IMR-90 (cell line): Measurements from ENCODE around the gene ABCG8. TPM values are rescaled to one million over a fixed set of nuclear protein-coding genes. Genes with fewer than 3 reads are reported as not detected.

Experiments used
- ATAC-seq: fragments of 200-7000 bp; cut with Tn5 transposase; 2 replicates; pipeline ENCODE4 v1.9.1; 2020; ENCODE audit warnings: low read depth, mild to moderate bottlenecking, moderate library complexity
- BruUV-seq: library from RNA; stranded (reverse); fragments of 400-500 nt; replicated peaks from 2 replicates; lab custom pipeline; 2021; lab: Mats Ljungman, UMichigan
- CTCF ChIA-PET: fragments of 300-600 bp; formaldehyde crosslinking; extraction: SDS; loops from one replicate; lab custom pipeline; 2021; ENCODE audit warnings: antibody characterized with exemption; lab: Yijun Ruan, JAX
- POLR2A ChIA-PET: fragments of 300-600 bp; sonication (Branson Sonifier 250); formaldehyde crosslinking; loops from one replicate; lab custom pipeline; 2022; ENCODE audit warnings: antibody characterized with exemption; ENCODE audit not compliant: unreplicated experiment; lab: Charles Lee
- DNase-seq: peaks from one replicate; pipeline ENCODE4 v3.0.0; 2013
- H2AFZ ChIP-seq: replicated peaks from 2 replicates; pipeline ENCODE3; 2013; ENCODE audit warnings: low read length, mild to moderate bottlenecking; ENCODE audit not compliant: poor library complexity
- H2AK5ac ChIP-seq: 2 replicates; pipeline ENCODE4 v1.6.1; 2013; ENCODE audit warnings: low read depth, low read length, inconsistent platforms
- H2AK9ac ChIP-seq: replicated peaks from 2 replicates; pipeline ENCODE3; 2013; ENCODE audit warnings: mild to moderate bottlenecking, low read depth, low read length, moderate library complexity; ENCODE audit not compliant: poor library complexity
- H2BK120ac ChIP-seq: 2 replicates; pipeline ENCODE4 v1.6.1; 2013; ENCODE audit warnings: low read depth, low read length, inconsistent platforms
- H2BK15ac ChIP-seq: 3 replicates; pipeline ENCODE4 v1.6.1; 2013; ENCODE audit warnings: low read depth, low read length, inconsistent platforms
- H2BK20ac ChIP-seq: 2 replicates; pipeline ENCODE4 v1.6.1; 2013; ENCODE audit warnings: low read depth, mild to moderate bottlenecking, inconsistent platforms, low read length, moderate library complexity
- H2BK5ac ChIP-seq: 2 replicates; pipeline ENCODE4 v1.6.1; 2013; ENCODE audit warnings: mild to moderate bottlenecking, low read depth, low read length, inconsistent platforms; ENCODE audit not compliant: poor library complexity, severe bottlenecking
- H3K14ac ChIP-seq: replicated peaks from 2 replicates; pipeline ENCODE4 v1.6.1; 2013; ENCODE audit warnings: low read depth, low read length, inconsistent platforms
- H3K18ac ChIP-seq: 2 replicates; pipeline ENCODE4 v1.6.1; 2013; ENCODE audit warnings: low read depth, low read length, control low read depth
- H3K23ac ChIP-seq: 2 replicates; pipeline ENCODE4 v1.6.1; 2013; ENCODE audit warnings: low read depth, low read length, inconsistent platforms
- H3K27ac ChIP-seq: 2 replicates; pipeline ENCODE4 v1.5.1; 2013; ENCODE audit warnings: mild to moderate bottlenecking, control low read depth, low read length; ENCODE audit not compliant: insufficient read depth
- H3K27me3 ChIP-seq: 2 replicates; pipeline ENCODE4 v1.6.1; 2013; ENCODE audit warnings: low read length; ENCODE audit not compliant: control insufficient read depth, insufficient read depth
- H3K36me3 ChIP-seq: 2 replicates; pipeline ENCODE4 v1.6.1; 2013; ENCODE audit warnings: low read length, mixed read lengths; ENCODE audit not compliant: control insufficient read depth, insufficient read depth
- H3K4ac ChIP-seq: 2 replicates; pipeline ENCODE4 v1.6.1; 2013; ENCODE audit warnings: low read depth, low read length, inconsistent platforms
- H3K4me1 ChIP-seq: 2 replicates; pipeline ENCODE4 v1.6.1; 2013; ENCODE audit warnings: low read length, mixed read lengths; ENCODE audit not compliant: control insufficient read depth, insufficient read depth
- H3K4me2 ChIP-seq: 2 replicates; pipeline ENCODE4 v1.6.1; 2013; ENCODE audit warnings: low read depth, mild to moderate bottlenecking, control low read depth, low read length, moderate library complexity
- H3K4me3 ChIP-seq: 2 replicates; pipeline ENCODE4 v1.5.1; 2013; ENCODE audit warnings: low read depth, mild to moderate bottlenecking, control low read depth, low read length, moderate library complexity; ENCODE audit not compliant: insufficient read depth
- H3K56ac ChIP-seq: 2 replicates; pipeline ENCODE4 v1.6.1; 2013; ENCODE audit warnings: low read length, inconsistent platforms; ENCODE audit not compliant: insufficient read depth; ENCODE audit errors: extremely low read depth
- H3K79me1 ChIP-seq, 2 experiments: 2 replicates each; pipeline ENCODE4 v1.6.1; 2013; ENCODE audit warnings: low read length in 2 of 2, inconsistent platforms in 1 of 2, low read depth in 1 of 2
- H3K9ac ChIP-seq: 2 replicates; pipeline ENCODE4 v1.6.1; 2013; ENCODE audit warnings: low read depth, low read length, control low read depth
- H3K9me1 ChIP-seq: 2 replicates; pipeline ENCODE4 v1.6.1; 2013; ENCODE audit warnings: low read length, inconsistent platforms; ENCODE audit not compliant: insufficient read depth
- H3K9me3 ChIP-seq: 2 replicates; pipeline ENCODE4 v1.6.1; 2013; ENCODE audit warnings: low read length; ENCODE audit not compliant: control insufficient read depth, insufficient read depth
- H4K20me1 ChIP-seq: 2 replicates; pipeline ENCODE4 v1.6.1; 2013; ENCODE audit warnings: low read length, inconsistent platforms; ENCODE audit not compliant: insufficient read depth
- H4K5ac ChIP-seq: 2 replicates; pipeline ENCODE4 v1.6.1; 2013; ENCODE audit warnings: mild to moderate bottlenecking, low read depth, low read length, control low read depth
- H4K8ac ChIP-seq, 2 experiments: 2 replicates each; pipeline ENCODE4 v1.6.1; 2013; ENCODE audit warnings: low read depth in 2 of 2, low read length in 2 of 2, control low read depth in 1 of 2, inconsistent platforms in 1 of 2
- H4K91ac ChIP-seq: 2 replicates; pipeline ENCODE4 v1.6.1; 2013; ENCODE audit warnings: low read depth, low read length, inconsistent platforms; ENCODE audit not compliant: insufficient read depth
- CEBPB ChIP-seq: IDR thresholded peaks from 2 replicates; pipeline ENCODE4 v1.6.1; 2012; ENCODE audit warnings: low read depth, low read length, improper control_type of control experiment
- CHD1 ChIP-seq: IDR thresholded peaks from 2 replicates; pipeline ENCODE4 v1.6.1; 2012; ENCODE audit warnings: low read depth, low read length, improper control_type of control experiment
- ELK1 ChIP-seq: fragments of 150-350 bp; IDR thresholded peaks from 2 replicates; pipeline ENCODE4 v1.6.1; 2016; ENCODE audit warnings: low read depth, mild to moderate bottlenecking, low read length, moderate library complexity, borderline replicate concordance
- FOS ChIP-seq: fragments of 150-350 bp; IDR thresholded peaks from 2 replicates; pipeline ENCODE4 v1.6.1; 2016; ENCODE audit warnings: low read depth, low read length
- MAFK ChIP-seq: IDR thresholded peaks from 2 replicates; pipeline ENCODE4 v1.6.1; 2012; ENCODE audit warnings: low read depth, low read length, improper control_type of control experiment
- MAZ ChIP-seq: IDR thresholded peaks from 2 replicates; pipeline ENCODE4 v1.6.1; 2012; ENCODE audit warnings: low read depth, mild to moderate bottlenecking, low read length, improper control_type of control experiment, moderate library complexity, borderline replicate concordance
- MXI1 ChIP-seq: IDR thresholded peaks from 2 replicates; pipeline ENCODE4 v1.6.1; 2012; ENCODE audit warnings: low read depth, mild to moderate bottlenecking, low read length, moderate library complexity, borderline replicate concordance
- NFE2L2 ChIP-seq: fragments of 150-350 bp; IDR thresholded peaks from 2 replicates; pipeline ENCODE4 v1.6.1; 2016; ENCODE audit warnings: low read depth, mild to moderate bottlenecking, low read length
- POLR2A ChIP-seq: IDR thresholded peaks from 2 replicates; pipeline ENCODE4 v1.6.1; 2012; ENCODE audit warnings: mild to moderate bottlenecking, low read depth, low read length
- RAD21 ChIP-seq: IDR thresholded peaks from 2 replicates; pipeline ENCODE4 v1.6.1; 2012; ENCODE audit warnings: low read length, improper control_type of control experiment
- RCOR1 ChIP-seq: IDR thresholded peaks from 2 replicates; pipeline ENCODE4 v1.6.1; 2012; ENCODE audit warnings: mild to moderate bottlenecking, low read length, improper control_type of control experiment; ENCODE audit not compliant: insufficient replicate concordance
- RFX5 ChIP-seq: IDR thresholded peaks from 2 replicates; pipeline ENCODE4 v1.8.0; 2012; ENCODE audit warnings: low read depth, mild to moderate bottlenecking, low read length, moderate library complexity
- WGBS, 2 experiments: methylation state at CpG; one replicate each; pipeline versions ENCODE4 v1.1.5 to v1.1.7; 2013; ENCODE audit warnings: missing lambda C conversion rate in 2 of 2; ENCODE audit not compliant: insufficient read length in 1 of 2; ENCODE audit errors: extremely low coverage in 2 of 2; 5-methylcytosine and 5-hydroxymethylcytosine counted together
- dilution Hi-C: fragments of 300-500 bp; cut with HindIII; formaldehyde crosslinking; loops from one replicate; pipeline ENCODE4 v1.14.3; 2018; ENCODE audit warnings: low sequenced_read_pairs; ENCODE audit not compliant: unreplicated experiment
- in situ Hi-C: fragments of 300-500 bp; cut with MboI; formaldehyde crosslinking; loops from 3 replicates; pipeline ENCODE4 v1.14.3; 2019; ENCODE audit warnings: low sequenced_read_pairs, inconsistent platforms, mixed read lengths
- intact Hi-C: fragments of 100-400 bp; cut with micrococcal nuclease; formaldehyde crosslinking; loops from 2 replicates; pipeline ENCODE4 v1.10.0; 2022
- polyA plus RNA-seq, 3 experiments: library from polyadenylated mRNA; depleted of rRNA; stranded (reverse); fragments of >200 nt; gene quantifications; 2 replicates each; pipeline ENCODE4 v1.2.3, GENCODE V29; 2012; ENCODE audit warnings: low replicate concordance in 1 of 3
- total RNA-seq: library from RNA; depleted of rRNA; stranded (reverse); fragments of >200 nt; gene quantifications from 2 replicates; pipeline ENCODE4 v1.2.3, GENCODE V29; 2012

Gene ABCG8
- total and polyA plus RNA-seq, 2 of the 4 experiments (the other 2 are of a cell fraction): not detected

- in situ Hi-C loops (no loop called here), dilution Hi-C loops (no loop called here), intact Hi-C loops (no loop called here)
- Histone ChIP-seq H3K14ac (no peak overlapping the region), H3K9ac (no peak overlapping the region), H3K9me3 (no peaks in the 10 kb centered on the region), H2AK9ac (no peak overlapping the region), H2BK20ac (no peak overlapping the region), H2BK120ac (no peak overlapping the region), H3K36me3 (peaks cover 22% of the 10 kb centered on the region), H2AK5ac (no peak overlapping the region), H4K8ac (no peak overlapping the region), H2BK5ac (no peak overlapping the region), H3K27me3 (no peaks in the 10 kb centered on the region; the same call in 1 of the 2 replicates), H3K23ac (no peak overlapping the region), H3K27ac (no peak overlapping the region), H3K4me3 (no peak overlapping the region), H3K4me2 (no peak overlapping the region), H4K20me1 (no peaks in the 10 kb centered on the region), H4K91ac (no peak overlapping the region), H3K9me1 (peaks cover 7% of the 10 kb centered on the region), H3K4me1 (peaks cover 4% of the 10 kb centered on the region), H4K5ac (no peak overlapping the region), H3K18ac (no peak overlapping the region), H2AFZ (no peak overlapping the region), H3K79me1 (no peaks in the 10 kb centered on the region), H3K56ac (no peak overlapping the region), H3K4ac (no peak overlapping the region), H2BK15ac (no peak overlapping the region)
- CTCF ChIA-PET: no interaction called here
- no peak for ATAC-seq
- POLR2A ChIA-PET: no interaction called here
- TF ChIP-seq RCOR1 (no peak), CEBPB (no peak), CHD1 (no peak), POLR2A (no peak), MAFK (no peak), MAZ (no peak), NFE2L2 (no peak), RFX5 (no peak), MXI1 (no peak), FOS (no peak), RAD21 (no peak), ELK1 (no peak)
- BruUV-seq: no TSS peak
- no peak for DNase-seq
- WGBS, 2 experiments: no CpG with 5 or more reads among the region's 5 CpGs
Measured at GRCh38 chr2:43884689-43885088, 45.9 kb downstream of the ABCG8 start.
